Stimulated activated CD8-positive, alpha-beta memory T cell treated with anti-CD3 and anti-CD28 coated beads, Interleukin-4, amount 100 ng/mL, for 24 hours (primary cell): ENCODE data around the gene TAT.
A peak's percentile ranks its signal among the peaks of the same experiment; 100 is the strongest.

ENCODE experiments used
- DNase-seq: peaks from one replicate; pipeline ENCODE4 v3.0.0-alpha.2; 2020; ENCODE audit warnings: low read depth

The TAT gene

DNA sequence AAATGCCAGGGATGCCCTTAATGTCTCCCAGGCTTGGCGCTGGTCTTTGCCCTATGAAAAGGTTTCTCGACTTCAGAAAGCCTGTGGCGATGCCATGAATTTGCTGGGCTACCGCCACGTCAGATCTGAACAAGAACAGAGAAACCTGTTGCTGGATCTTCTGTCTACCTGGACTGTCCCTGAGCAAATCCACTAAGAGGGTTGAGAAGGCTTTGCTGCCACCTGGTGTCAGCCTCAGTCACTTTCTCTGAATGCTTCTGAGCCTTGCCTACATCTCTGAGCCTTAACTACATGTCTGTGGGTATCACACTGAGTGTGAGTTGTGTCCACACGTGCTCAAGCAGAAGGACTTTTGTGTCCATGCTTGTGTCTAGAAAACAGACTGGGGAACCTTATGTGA, 39.2 kb downstream of the TAT start:
- peak; percentile 9 for DNase-seq

GRCh38 chr16:71536752-71537499, 40.0 kb downstream of the TAT start:
- DNase-seq: no peak

GRCh38 chr16:71532366-71532765, 44.5 kb downstream of the TAT start:
- no peak for DNase-seq

GRCh38 chr16:71528863-71529262, 48.0 kb downstream of the TAT start:
- DNase-seq: no peak

DNA sequence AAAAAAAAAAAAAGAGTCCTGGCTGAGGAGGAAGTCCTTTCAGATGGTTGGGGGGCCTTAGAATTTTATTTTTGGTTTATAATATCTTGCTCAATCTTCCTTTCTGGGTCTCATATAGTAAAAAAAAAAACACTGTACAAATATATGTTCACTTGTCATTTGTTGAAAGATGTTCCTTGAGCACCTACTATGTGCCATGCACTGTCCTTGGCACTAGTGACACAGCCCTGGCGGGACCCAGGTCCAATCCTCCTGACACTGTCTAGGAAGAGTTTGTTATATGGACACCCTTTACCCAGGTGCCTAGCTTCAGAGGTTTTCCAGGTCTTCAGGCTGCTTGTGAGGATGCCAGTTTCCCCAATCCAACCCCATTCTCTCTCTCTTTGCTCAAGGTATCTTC, 48.6 kb downstream of the TAT start:
- no peak for DNase-seq

DNA sequence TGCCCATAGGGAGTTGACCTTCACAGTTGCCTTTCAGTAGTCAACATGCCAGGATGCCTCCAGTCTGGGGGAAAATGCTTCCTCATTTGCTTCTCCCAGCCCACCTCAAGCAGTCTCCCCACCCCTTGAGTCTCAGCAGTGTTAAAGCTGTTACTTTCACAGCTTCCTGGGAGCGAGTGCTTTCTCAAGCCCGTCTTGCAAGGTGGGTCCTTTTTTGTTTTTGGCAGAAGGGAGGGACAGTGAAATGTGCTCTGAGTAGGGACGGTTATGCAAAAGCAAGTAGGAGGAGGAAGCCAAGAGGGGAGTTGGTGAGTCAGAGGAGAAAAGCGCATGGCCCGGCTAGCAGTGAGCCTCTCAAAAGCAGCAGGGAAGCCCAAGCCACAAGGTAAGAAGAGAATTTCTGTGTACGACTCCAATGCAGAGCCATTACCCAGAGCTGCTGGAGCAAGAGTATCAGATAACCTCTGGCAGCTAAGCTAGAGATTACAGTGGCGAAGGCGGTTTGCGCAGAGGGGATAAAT, 50.7 kb downstream of the TAT start, which contains the start of gene CHST4:
Gene CHST4 (plus strand): TSS at position 316 of the 521 bp plus-strand sequence. CDS start 10,252 bp downstream, outside the sequence.
- no peak for DNase-seq

DNA sequence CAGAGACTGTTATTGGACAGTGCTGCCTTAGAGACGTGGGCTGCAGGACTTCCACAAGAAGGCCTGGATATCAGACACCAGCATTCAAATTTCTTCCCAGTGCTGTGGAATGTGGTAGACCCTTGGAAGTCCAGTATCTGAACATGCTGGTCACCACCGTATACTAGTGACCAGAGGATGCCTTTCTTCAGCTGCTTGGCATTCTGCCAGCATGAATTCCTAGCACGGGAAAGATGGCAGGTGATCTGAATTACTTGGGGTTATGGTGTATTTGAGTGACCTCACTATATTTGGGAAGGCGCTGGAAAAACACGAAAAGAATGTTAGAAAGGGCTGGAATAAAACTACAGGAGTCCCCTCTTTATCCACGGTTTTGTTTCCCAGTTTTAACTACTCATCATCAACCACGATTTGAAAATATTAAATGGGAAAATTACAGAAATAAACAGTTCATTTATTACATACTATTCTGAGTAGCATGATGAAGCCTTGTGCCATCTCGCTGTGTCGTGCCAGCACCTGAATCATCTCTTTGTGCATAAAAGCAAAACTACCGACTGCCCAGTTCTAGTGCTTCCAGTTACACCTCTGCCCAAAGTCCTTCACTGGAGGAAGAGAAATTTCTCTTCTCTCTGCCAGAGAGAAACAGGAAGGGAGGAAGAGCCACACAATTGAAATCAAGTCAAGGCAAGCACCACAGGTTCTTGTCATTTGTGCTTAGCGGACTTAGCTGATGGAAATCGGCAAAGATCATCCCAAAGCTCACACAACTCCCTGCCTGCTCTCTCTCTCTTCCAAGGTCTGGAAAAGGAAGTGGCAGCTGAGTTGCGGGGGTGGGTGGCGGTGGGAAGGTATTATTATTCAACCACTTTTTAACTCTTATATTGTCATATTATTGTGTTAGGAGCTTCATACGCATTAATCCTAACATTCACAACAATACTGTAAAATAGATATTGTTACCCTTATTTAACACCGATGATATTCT, 52.0 kb downstream of the TAT start:
- DNase-seq: no peak

GRCh38 chr16:71520550-71520949, 56.3 kb downstream of the TAT start:
- DNase-seq: no peak
